T-helper 1 cell (primary cell): Measurements from ENCODE around the gene NAP1L4.
A peak's percentile ranks its signal among the peaks of the same experiment; 100 is the strongest.

Experiments used
- DNase-seq, 5 donors: peaks; one replicate each; pipeline ENCODE4 v3.0.0-alpha.2; 2012 to 2020

Gene NAP1L4

GRCh38 chr11:3010521-3011275, 18.6 kb upstream of the NAP1L4 start:
- DNase-seq, result peak in 1 of 5 donors; percentile 62

GRCh38 chr11:3010004-3010403, 17.9 kb upstream of the NAP1L4 start:
- DNase-seq, result no peak

- DNase-seq, result no peak
Measured at GRCh38 chr11:3009481-3009880, 17.4 kb upstream of the NAP1L4 start.

- no peak for DNase-seq
Measured at GRCh38 chr11:3008746-3009336, 16.7 kb upstream of the NAP1L4 start.

GRCh38 chr11:3007404-3008010, 15.4 kb upstream of the NAP1L4 start:
- DNase-seq, result no peak

GRCh38 chr11:3006505-3007260, 14.6 kb upstream of the NAP1L4 start:
- DNase-seq, result no peak

GRCh38 chr11:3004481-3004880, 12.4 kb upstream of the NAP1L4 start:
- DNase-seq, result no peak

- DNase-seq, result no peak
Measured at GRCh38 chr11:3003396-3004231, 11.5 kb upstream of the NAP1L4 start.

- no peak for DNase-seq
Measured at GRCh38 chr11:3002871-3003270, 10.7 kb upstream of the NAP1L4 start.

GRCh38 chr11:3002351-3002861, 10.3 kb upstream of the NAP1L4 start:
- no peak for DNase-seq

- DNase-seq, result no peak
Measured at GRCh38 chr11:3001496-3001895, 9.4 kb upstream of the NAP1L4 start.

- no peak for DNase-seq
Measured at GRCh38 chr11:3000032-3000961, 8.2 kb upstream of the NAP1L4 start.

GRCh38 chr11:2999464-2999998, 7.4 kb upstream of the NAP1L4 start:
- no peak for DNase-seq

GRCh38 chr11:2998073-2998850, 6.1 kb upstream of the NAP1L4 start:
- DNase-seq, result no peak

- DNase-seq, result no peak
Measured at GRCh38 chr11:2997406-2997805, 5.3 kb upstream of the NAP1L4 start.

- DNase-seq, result no peak
Measured at GRCh38 chr11:2996976-2997375, 4.8 kb upstream of the NAP1L4 start.

GRCh38 chr11:2995893-2996554, 3.9 kb upstream of the NAP1L4 start:
- no peak for DNase-seq

GRCh38 chr11:2995031-2995561, 3.0 kb upstream of the NAP1L4 start:
- no peak for DNase-seq

- no peak for DNase-seq
Measured at GRCh38 chr11:2994336-2994730, 2.2 kb upstream of the NAP1L4 start.
